SU-DHL-6 (cell line): ENCODE results near the gene HASPIN.

ENCODE experiments used
- EZH2phosphoT487 ChIP-seq: fragments of 200-600 bp; sonication (generic), shearing (Covaris generic); conservative IDR thresholded peaks from 2 replicates; pipeline ENCODE4 v1.6.1; 2018; ENCODE audit warnings: mild to moderate bottlenecking, antibody characterized with exemption, low read length, moderate library complexity, mixed read lengths
- TF ChIP-seq, protein P1 (sequence below): fragments of 200-600 bp; sonication (generic); IDR thresholded peaks from one replicate; pipeline ENCODE4 v1.5.1; 2017; ENCODE audit warnings: antibody characterized with exemption, mild to moderate bottlenecking, low read length, moderate library complexity; ENCODE audit not compliant: insufficient read depth, poor library complexity, severe bottlenecking

DNA sequence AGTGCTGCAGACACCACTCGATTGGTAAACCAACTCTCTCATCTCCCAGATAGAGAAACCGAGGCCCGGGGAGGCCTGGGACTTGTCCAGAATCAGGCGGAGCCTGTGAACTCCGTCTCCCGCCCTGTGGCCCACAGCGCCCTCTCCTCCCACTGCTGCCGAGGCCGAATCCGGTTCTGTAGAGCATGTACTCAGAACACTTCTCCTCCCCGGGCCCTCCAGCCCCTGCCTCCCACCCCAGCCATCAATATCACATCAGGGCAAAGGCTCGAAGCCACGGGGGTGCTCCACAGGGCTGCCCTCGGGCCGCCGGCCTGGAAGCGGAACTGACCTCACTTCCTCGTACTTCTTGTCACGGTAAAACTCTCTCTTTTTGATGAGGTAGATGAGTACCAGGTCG, 42.1 kb upstream of the HASPIN start:
- TF ChIP-seq, protein P1, sequence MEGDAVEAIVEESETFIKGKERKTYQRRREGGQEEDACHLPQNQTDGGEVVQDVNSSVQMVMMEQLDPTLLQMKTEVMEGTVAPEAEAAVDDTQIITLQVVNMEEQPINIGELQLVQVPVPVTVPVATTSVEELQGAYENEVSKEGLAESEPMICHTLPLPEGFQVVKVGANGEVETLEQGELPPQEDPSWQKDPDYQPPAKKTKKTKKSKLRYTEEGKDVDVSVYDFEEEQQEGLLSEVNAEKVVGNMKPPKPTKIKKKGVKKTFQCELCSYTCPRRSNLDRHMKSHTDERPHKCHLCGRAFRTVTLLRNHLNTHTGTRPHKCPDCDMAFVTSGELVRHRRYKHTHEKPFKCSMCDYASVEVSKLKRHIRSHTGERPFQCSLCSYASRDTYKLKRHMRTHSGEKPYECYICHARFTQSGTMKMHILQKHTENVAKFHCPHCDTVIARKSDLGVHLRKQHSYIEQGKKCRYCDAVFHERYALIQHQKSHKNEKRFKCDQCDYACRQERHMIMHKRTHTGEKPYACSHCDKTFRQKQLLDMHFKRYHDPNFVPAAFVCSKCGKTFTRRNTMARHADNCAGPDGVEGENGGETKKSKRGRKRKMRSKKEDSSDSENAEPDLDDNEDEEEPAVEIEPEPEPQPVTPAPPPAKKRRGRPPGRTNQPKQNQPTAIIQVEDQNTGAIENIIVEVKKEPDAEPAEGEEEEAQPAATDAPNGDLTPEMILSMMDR: no peak
- no peak for TF ChIP-seq EZH2phosphoT487
